ENCODE data around the gene KRT4. TPM values are rescaled to one million over a fixed set of nuclear protein-coding genes. Genes with fewer than 3 reads are reported as not detected.

KRT4 gene
- total and polyA plus RNA-seq, 2 experiments from 2014 or later: 0.22 TPM; not detected in 1

DNA sequence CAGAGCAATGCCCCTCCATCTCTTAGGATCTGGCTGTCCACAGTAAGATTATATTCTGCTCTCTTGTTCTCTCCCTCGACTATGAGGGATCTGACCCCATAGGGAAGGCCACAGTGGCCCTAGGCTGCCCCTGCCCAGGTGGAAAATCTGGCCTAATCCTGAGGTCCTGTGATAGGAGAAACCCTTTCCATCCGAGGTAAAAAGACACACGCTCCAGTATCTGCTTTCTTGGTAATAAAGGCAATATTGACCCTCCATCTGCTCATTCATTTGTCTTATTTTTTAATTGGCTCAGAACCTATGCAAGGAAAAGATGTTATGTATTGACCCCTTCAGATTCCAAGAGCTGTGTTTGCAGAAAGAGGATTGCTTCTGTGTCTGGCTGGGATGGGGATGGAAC lies 46.5 kb downstream of the KRT4 start:
- Histone ChIP-seq H3K4me2 (ENCODE audit: unreplicated experiment) (no peak overlapping the region), H3K36me3 (ENCODE audit: low read depth) (no peaks in the 10 kb centered on the region), H3K27me3 (replicated peaks; ENCODE audit: insufficient read depth) (peaks cover 44% of the 10 kb centered on the region), H3F3A (ENCODE audit: insufficient read depth) (no peaks in the 10 kb centered on the region), H3K9ac (no peak overlapping the region), H3K9me3 (ENCODE audit: low read depth) (no peaks in the 10 kb centered on the region), H2AFZ (no peak overlapping the region), H3K27ac (no peak overlapping the region), H3K79me2 (ENCODE audit: insufficient read depth) (no peaks in the 10 kb centered on the region), H3K9me2 (ENCODE audit: insufficient read depth) (no peaks in the 10 kb centered on the region), H3K4me1 (ENCODE audit: insufficient read depth) (no peaks in the 10 kb centered on the region), H4K20me1 (ENCODE audit: insufficient read depth) (no peaks in the 10 kb centered on the region), H3K4me3 (no peak overlapping the region)
- TF ChIP-seq EZH2 (IDR thresholded peaks at IDR 0.05; ENCODE audit: insufficient read depth, poor library complexity, severe bottlenecking) (no peak), EZH2phosphoT487 (IDR thresholded peaks at IDR 0.05; ENCODE audit: insufficient read depth, low read depth) (no peak)
- 3 to 8% methylated on average over 3 of the region's 3 CpGs for WGBS, 2 experiments (ENCODE audit: low coverage in 1 of 2, low lambda C conversion rate in 2 of 2, missing lambda C conversion rate in 2 of 2)
- no peak for DNase-seq
- in situ Hi-C loops (cut with MboI): no loop called here

DNA sequence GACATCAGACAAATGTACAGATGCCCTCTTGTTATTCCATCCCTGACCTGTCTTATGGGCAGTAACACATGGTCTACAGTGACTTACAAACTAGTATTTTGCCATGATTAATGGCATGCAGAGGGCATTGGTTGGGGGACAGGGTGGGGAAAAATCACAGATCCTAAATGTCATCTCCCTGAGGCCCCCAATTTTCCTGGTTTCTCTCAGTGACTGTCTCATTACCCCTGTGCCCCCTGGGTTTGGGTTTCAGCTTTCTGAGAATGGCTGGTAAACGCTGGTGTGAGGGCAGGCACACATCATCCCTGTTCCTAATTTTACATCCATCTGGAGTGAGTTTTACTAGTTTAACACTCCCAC lies 46.9 kb downstream of the KRT4 start:
- Histone ChIP-seq H2AFZ (no peak overlapping the region), H3K9me3 (ENCODE audit: low read depth) (no peaks in the 10 kb centered on the region), H3K27me3 (replicated peaks; ENCODE audit: insufficient read depth) (peaks cover 40% of the 10 kb centered on the region), H3K36me3 (ENCODE audit: low read depth) (no peaks in the 10 kb centered on the region), H3K4me3 (no peak overlapping the region), H3K27ac (no peak overlapping the region), H3K9ac (no peak overlapping the region), H3K4me2 (ENCODE audit: unreplicated experiment) (no peak overlapping the region), H3K9me2 (ENCODE audit: insufficient read depth) (no peaks in the 10 kb centered on the region), H3K79me2 (ENCODE audit: insufficient read depth) (no peaks in the 10 kb centered on the region), H3K4me1 (ENCODE audit: insufficient read depth) (no peaks in the 10 kb centered on the region), H3F3A (ENCODE audit: insufficient read depth) (no peaks in the 10 kb centered on the region), H4K20me1 (ENCODE audit: insufficient read depth) (no peaks in the 10 kb centered on the region)
- TF ChIP-seq EZH2phosphoT487 (IDR thresholded peaks at IDR 0.05; ENCODE audit: insufficient read depth, low read depth) (no peak), EZH2 (IDR thresholded peaks at IDR 0.05; ENCODE audit: insufficient read depth, poor library complexity, severe bottlenecking) (no peak)
- in situ Hi-C loops (cut with MboI): no loop called here
- WGBS, 2 experiments (ENCODE audit: low coverage in 1 of 2, low lambda C conversion rate in 2 of 2, missing lambda C conversion rate in 2 of 2): 0 to 4% methylated on average over 1 of the region's 1 CpG
- DNase-seq: no peak

DNA sequence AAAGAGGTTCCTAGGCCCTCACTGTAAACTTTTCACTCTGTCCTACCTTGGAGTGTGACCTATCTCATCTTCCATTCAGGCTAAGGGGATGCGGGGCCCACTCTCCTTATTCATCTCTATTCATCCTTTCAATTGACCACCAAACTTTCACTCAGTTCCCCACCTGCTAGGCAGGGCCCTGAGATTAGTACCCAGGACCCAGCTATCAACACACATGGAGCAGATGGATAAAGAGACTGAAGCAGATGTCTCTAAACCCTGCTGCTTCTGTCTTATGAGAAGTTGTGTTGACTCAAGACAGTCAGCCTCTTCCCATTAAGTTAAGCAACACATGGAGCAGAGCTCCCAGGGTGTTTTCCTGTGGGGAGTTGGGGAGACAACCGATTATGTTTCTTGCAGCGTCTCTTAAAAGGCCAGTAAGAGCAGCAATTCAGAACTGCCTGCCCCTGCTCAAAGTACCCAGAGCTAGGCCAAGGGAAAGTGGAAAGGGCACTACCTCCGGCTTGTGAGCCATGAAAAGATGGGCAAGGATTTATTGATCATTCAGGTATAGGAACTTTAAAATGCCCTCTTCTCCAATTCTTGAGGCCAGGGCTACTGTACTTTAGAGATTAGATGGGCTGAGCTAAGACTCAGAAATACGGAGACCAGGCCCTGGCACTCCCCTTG lies 47.4 kb downstream of the KRT4 start:
- Histone ChIP-seq H4K20me1 (ENCODE audit: insufficient read depth) (no peaks in the 10 kb centered on the region), H3K79me2 (ENCODE audit: insufficient read depth) (no peaks in the 10 kb centered on the region), H3K9ac (no peak overlapping the region), H3K27ac (no peak overlapping the region), H3F3A (ENCODE audit: insufficient read depth) (no peaks in the 10 kb centered on the region), H3K4me2 (ENCODE audit: unreplicated experiment) (no peak overlapping the region), H3K36me3 (ENCODE audit: low read depth) (no peaks in the 10 kb centered on the region), H3K27me3 (replicated peaks; ENCODE audit: insufficient read depth) (peaks cover 35% of the 10 kb centered on the region), H3K9me2 (ENCODE audit: insufficient read depth) (no peaks in the 10 kb centered on the region), H3K9me3 (ENCODE audit: low read depth) (no peaks in the 10 kb centered on the region), H3K4me3 (no peak overlapping the region), H2AFZ (no peak overlapping the region), H3K4me1 (ENCODE audit: insufficient read depth) (no peaks in the 10 kb centered on the region)
- WGBS, 2 experiments (ENCODE audit: low coverage in 1 of 2, low lambda C conversion rate in 2 of 2, missing lambda C conversion rate in 2 of 2): 37 to 42% methylated on average over 5 of the region's 5 CpGs
- in situ Hi-C loops (cut with MboI): no loop called here
- TF ChIP-seq EZH2phosphoT487 (IDR thresholded peaks at IDR 0.05; ENCODE audit: insufficient read depth, low read depth): no peak
- no peak for TF ChIP-seq EZH2 (IDR thresholded peaks at IDR 0.05; ENCODE audit: insufficient read depth, poor library complexity, severe bottlenecking)
- no peak for DNase-seq

DNA sequence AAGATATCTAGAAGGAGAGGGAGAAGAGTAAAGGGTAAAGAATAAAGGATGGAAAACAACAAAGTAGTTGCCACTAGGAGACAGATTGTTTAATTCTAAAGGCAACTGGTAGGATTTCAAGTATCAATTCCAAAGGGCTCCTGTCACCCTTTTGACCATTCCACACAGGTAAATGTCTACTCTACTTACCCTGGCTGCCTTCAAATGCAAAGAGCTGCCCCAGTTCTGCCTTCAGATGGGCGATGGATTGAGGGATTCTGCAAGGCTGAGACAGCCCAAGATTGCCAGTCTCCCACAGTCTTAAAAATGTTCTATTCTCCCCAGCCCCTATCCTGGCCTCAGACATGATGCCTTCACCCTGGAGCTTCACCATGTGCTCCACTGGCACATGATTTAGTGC lies 48.2 kb downstream of the KRT4 start:
- Histone ChIP-seq H3K27ac (no peak overlapping the region), H3K27me3 (replicated peaks; ENCODE audit: insufficient read depth) (peaks cover 30% of the 10 kb centered on the region), H3K4me3 (no peak overlapping the region), H3K4me2 (ENCODE audit: unreplicated experiment) (no peak overlapping the region), H3K9me3 (ENCODE audit: low read depth) (no peaks in the 10 kb centered on the region), H3K9ac (no peak overlapping the region), H3K79me2 (ENCODE audit: insufficient read depth) (no peaks in the 10 kb centered on the region), H2AFZ (no peak overlapping the region), H3K9me2 (ENCODE audit: insufficient read depth) (no peaks in the 10 kb centered on the region), H3K4me1 (ENCODE audit: insufficient read depth) (no peaks in the 10 kb centered on the region), H3K36me3 (ENCODE audit: low read depth) (no peaks in the 10 kb centered on the region), H3F3A (ENCODE audit: insufficient read depth) (no peaks in the 10 kb centered on the region), H4K20me1 (ENCODE audit: insufficient read depth) (no peaks in the 10 kb centered on the region)
- TF ChIP-seq EZH2 (IDR thresholded peaks at IDR 0.05; ENCODE audit: insufficient read depth, poor library complexity, severe bottlenecking) (no peak), EZH2phosphoT487 (IDR thresholded peaks at IDR 0.05; ENCODE audit: insufficient read depth, low read depth) (no peak)
- DNase-seq: no peak
- in situ Hi-C loops (cut with MboI): no loop called here
- 0 to 4% methylated on average over 1 of the region's 1 CpG for WGBS, 2 experiments (ENCODE audit: low coverage in 1 of 2, low lambda C conversion rate in 2 of 2, missing lambda C conversion rate in 2 of 2)

All from GM23248 (cell line).